GM19035 (cell line): ENCODE measurements around the gene GIMD1.
A peak's percentile ranks its signal among the peaks of the same experiment; 100 is the strongest.
"Not testable (repeated sequence)": the region's sequence is repeated elsewhere in the genome, so short reads cannot be mapped to it uniquely, and the experiment has no call there.

Source experiments
- ATAC-seq: cut with Tn5 transposase; IDR thresholded peaks from one replicate; pipeline ENCODE4 v1.9.1; 2021; ENCODE audit not compliant: unreplicated experiment

GIMD1 gene

DNA sequence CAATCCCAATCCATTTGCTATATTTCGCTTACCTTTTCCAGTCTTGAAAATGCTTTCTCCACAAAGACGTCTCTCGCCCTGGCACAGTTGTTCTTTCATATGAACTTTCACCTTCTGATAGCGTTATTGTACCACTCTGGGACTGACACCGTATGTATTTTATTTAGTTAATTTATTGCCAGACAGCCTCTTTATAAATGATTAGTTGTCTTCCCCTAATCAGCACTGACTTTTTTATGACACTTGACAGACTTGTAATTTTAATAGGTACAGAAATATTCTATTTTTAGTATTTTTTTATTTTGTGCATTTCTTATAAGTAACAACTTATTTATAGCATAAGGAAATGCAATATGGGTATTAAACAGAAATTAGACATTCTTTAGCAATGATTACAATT lies at the start of gene GIMD1:
Gene GIMD1, minus strand, starts transcription at position 101 of the 400 bp plus-strand sequence. CDS start 1,343 bp downstream, outside the sequence.
- no peak for ATAC-seq

DNA sequence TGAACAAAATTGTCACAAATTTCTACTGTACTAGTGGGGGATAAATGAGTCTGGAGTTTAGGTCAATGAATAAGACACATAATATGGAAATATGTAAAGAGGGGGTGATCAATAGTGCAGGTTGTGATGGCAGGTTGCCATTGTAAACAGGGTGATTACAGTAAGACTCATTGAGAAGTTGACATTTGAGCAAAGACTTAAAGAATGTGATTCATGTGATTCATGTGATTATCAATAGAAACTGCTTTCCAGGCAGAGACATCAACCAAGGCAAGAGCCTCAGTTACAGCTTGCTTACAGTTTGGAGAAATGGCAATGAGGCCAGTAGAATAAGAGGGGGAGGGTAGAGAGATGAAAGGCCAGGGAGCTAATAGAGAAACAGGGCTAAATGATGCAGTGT lies 45.8 kb upstream of the GIMD1 start:
- ATAC-seq, result no peak

DNA sequence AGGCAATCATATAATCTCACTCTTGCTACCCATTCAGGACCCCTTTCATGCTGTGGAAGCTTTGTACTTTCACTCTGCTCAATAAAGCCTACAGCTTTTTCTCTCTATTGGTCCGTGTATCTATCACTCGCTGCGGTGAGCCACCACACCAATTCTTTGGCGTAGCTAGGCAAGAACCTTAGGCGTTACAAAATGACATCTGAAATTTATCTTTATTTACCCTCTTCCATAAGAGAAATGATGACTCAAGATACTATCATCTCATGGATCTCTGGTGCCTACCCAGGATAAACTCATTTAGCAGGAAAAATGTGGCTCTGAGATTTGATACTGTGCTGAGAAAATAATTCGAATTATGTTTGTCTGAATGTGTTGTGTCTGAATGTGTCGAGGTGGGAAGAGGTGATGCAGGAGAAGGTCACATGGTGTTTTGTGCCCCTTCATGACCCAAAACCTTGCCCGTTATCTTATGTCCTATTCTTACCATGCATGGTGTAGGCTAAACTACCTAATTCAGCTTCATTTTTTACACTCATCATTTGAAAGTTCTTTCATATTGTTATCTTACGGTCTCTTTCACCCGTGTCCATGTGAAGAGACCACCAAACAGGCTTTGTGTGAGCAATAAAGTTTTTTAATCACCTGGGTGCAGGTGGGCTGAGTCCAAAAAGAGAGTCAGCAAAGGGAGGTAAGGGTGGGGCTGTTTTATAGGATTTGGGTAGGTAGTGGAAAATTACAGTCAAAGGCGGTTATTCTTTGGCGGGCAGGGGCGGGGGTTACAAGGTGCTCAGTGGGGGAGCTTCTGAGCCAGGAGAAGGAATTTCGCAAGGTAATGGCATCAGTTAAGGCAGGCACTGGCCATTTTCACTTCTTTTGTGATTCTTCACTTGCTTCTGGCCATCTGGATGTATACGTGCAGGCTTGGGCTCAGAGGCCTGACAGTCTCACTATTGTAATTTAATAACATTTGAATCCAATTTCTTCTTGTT lies 41.6 kb upstream of the GIMD1 start:
- no peak for ATAC-seq

DNA sequence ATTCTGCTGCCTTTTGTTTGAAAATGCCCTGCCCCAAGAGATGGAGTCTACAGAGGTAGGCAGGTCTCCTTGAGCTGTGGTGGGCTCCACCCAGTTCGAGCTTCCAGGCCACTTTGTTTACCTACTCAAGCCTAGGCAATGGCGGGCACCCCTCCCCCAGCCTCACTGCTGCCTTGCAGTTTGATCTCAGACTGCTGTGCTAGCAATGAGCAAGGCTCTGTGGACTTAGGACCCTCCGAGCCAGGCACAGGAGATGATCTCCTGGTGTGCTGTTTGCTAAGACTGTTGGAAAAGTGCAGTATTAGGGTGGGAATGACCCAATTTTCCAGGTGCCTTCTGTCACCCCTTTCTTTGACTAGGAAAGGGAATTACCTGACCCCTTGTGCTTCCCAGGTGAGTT lies 39.4 kb upstream of the GIMD1 start:
- ATAC-seq, result not testable (repeated sequence)

DNA sequence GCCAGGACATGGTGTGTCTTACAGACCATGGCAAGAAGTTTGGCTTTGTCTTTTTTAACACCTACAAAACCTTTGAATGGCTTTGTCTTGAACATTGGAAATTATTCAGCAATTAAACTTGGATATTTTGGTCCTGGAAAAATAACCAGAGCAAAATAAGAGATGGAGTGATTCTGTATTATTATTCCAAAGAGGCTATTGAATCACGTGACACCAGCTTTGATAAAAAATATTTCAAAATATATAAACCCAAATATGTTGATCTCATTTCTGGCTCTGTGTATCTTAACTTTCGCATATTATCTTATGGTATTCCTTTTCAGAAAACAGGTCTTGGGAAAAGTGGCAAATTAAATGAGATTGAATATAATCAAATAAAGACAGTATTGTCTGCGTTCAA lies 32.6 kb upstream of the GIMD1 start:
- no peak for ATAC-seq

DNA sequence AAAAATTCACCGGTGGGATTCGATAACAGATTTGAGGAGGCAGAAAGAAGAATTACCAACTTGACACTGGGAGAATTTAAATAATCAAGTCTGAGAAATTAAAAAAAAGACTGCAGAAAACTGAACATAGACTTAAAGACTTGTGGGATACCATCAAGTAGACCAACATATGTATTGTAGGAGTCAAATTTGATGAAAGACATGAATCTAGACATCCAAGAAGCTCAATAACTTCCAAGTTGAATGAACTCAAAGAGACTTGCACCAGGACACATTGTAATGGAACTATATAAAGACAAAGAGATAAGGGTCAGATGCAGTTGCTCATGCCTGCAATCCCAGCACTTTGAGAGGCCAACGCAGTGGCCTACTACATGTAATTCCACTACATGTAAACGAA lies 30.3 kb upstream of the GIMD1 start:
- ATAC-seq, result not testable (repeated sequence)

DNA sequence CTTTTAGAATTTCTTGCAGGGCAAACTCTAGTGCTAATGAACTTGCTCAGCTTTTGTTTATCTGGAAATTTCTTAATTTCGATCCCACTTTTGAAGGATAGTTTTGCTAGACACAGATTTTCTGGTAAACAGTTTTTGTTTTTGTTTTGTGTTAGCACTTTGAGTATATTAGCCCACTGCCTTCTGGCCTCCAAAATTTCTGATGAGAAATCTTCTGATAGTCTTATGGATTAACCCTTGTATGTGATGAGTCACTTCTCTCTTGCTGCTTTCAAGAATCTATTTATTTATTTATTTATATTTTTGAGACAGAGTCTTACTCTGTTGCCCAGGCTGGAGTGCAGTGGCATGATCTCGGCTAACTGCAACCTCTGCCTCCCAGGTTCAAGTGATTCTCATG lies 27.0 kb upstream of the GIMD1 start:
- ATAC-seq, result no peak

DNA sequence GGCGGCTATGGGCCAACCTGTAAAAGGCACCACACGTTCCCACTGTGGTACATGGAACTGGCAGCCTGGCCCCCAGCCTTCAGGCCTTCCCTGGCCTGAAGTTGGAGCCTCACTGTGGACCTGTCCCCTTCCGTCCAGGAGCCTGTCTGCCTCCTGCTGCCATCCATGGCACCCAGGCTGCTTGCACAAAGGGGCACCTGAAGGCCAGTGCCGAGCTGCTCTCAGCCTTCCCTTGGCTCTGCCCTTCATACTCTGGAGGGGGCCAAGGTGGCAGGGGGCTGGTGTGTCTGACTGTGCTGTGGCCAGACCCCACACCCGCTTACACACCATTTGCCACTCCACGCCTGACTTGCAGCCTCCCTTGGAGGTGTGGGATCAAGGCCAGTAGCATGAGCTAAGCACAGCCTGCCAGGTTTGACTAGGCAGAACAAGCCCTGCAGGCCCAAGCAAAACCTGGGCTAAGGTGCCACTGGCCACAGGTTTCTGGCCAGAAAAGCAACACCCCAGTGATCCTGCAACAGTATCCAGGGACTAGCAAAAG lies 17.3 kb upstream of the GIMD1 start:
- ATAC-seq, result no peak

DNA sequence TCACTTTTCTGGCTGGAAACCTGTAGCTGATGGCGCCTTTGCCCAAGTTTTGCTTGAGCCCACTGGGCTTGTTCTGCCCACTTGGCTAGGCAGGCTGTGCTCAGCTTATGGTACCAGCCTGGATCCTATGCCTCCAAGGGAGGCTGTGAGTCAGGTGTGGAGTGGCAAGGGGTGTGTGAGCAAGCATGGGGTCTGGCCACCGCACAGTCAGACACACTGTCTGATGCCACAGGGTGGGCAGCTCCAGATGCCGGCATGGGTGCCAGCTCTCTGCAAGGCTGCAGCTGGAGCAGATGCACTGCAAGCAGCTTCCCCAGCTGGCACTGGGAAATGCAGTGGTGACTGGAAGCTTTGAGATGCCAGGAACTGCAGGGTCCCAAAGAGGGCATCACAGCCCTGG lies 16.3 kb upstream of the GIMD1 start:
- no peak for ATAC-seq

DNA sequence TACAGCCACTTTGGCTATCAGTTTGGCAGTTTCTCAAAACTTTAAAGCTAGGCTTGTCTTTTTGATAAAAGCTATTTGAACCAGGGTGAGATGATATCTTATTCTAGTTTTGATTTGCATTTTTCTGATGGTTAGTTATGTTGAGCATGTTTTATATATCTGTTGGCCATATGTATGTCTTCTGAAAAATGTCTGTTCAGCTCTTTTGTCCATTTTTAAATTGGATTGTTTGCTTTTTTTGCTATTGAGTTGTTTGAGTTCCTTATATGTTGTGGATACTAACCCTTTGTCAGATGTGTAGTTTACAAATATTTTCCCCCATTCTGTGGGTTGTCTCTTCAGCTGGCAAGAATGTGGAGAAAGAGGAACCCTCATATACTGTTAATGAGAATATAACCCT lies 11.6 kb upstream of the GIMD1 start:
- ATAC-seq, result no peak

DNA sequence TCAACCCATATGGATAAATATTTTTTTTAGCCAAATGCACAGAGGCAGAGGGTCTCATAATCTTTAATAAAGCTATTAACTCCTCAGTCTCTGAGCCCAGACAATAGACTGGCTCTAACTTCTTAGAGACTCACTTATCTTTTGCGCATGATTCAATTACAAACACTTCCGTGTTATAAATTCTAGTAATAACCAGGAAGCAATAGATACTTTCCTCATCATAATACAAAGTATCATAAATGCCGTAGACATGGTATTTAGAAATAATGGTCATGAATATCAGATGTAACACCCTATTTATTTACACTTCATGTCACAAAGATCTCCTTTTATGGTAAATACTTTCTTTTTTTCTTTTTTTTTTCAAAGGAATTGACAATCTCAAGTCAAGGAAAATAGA lies 4.4 kb upstream of the GIMD1 start:
- no peak for ATAC-seq

DNA sequence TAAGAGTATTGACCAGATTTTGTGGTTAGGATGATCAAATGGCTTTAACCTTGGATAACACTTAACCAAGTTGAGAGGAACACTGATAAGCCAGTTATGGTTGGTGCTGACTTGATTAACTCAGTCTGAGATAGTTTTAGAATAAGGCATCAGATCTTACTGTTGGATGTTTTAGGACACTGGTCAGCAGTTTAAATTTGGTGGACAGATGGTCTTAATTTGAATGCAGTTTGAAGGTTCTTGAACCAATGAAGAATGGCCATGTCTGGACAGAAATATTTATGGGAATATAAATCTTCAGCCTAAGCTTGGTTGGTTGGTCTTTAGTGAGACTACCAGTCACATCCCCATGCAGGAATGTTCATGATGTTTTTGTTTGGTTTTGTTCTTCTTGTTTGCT lies 2.6 kb upstream of the GIMD1 start:
- no peak for ATAC-seq

DNA sequence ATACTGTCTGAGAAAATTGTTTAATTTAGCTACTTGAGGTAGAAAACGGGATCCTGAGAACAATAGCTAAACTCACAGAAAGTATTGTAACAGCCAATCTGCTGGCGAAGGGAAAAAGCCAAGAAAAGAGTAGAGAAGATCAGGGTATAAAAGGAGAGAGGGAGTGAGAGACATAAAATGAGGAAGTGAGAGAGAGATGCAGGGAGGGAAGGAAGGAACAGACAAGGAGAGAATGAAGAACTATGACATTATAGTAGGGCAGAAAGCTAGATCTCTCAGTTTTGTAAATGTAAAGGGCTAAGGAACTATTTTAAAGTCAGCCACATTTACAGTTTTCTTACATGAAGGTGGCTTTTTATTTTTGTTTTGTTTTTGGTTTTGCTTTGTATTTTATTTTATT lies 1.6 kb upstream of the GIMD1 start:
- no peak for ATAC-seq

DNA sequence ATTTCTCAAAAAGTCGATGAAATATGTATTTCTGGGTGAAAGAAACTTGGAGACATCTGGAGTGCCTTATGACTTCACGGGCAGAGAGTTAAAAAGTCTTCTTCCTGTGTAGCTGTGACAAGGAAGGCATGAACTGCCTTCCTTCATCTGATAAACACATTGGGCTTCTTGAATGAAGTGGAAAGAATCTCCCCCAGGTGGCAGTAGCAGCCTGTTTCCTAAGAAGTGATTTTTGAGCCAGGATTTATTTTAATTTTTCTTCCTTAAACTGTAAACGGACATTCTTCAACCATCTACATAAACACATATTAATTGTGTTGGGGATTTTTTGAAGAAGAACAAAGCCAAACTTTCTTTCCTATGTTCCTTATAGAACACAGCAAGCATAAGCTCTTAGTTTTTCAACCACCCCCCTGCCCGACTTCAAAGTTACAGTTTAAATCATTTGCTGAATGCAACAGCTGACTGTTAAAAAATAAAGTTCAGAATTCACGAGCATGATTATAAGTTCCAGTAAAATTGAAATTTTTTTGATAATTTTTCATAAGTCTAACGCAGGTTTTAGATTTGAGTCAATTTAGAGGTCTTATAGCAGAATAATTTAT lies 980 bp upstream of the GIMD1 start:
- peak; percentile 69 for ATAC-seq

DNA sequence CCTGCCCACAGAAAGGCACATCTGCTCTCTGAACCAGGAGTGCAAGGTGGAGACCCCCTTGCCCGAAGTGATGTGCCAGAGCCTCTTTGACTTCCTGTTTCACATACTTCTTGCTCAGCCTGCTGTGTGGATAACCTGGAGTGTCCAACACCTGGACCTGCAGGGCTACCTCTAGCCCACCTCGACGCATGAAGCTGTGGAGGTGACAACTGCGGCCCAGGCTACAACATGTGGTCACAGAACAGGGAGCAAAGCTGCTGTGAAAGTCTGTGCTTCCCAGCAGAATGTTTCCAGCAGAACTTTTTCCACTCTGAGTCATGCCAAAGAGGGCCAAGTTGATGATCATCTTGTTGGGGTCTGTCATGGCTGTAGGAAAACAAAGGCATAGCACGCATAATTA lies 1.5 kb downstream of the GIMD1 start:
- ATAC-seq, result no peak

DNA sequence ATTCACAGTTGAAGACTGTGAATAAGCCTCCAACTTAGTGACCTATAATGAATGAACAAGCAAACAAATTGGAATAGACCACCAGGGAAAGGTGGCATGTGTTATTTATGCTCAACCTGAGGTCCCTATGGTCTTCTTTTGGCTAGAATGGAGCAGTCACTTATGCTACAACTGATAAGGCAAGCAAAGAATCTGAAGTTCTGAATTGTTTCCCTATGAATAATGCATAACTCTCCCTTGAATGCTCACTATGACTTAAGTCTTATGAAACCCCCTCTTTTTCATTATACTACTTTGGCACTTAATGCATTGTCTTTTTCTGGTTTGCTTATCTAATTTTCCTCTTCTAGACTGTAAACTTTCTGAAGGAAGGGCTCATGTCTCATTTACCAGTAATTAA lies 2.6 kb downstream of the GIMD1 start:
- no peak for ATAC-seq

DNA sequence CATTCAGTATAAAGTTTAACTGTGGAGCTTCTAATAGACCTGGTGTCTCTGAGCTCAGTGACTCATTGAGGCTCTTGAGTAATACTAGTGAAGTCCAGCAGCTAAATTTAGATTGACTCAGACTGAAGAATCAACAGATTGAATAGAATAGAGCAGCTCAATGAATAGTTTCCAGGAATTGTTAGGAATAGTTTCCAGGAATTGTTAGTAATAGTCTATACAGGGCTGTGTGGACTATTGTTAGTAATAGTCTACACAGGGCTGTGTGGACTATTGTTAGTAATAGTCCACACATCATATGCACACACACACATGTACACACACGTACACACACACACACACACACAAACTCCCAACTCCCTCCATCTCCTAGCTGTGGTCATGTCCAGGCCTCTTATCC lies 3.0 kb downstream of the GIMD1 start:
- ATAC-seq, result no peak

DNA sequence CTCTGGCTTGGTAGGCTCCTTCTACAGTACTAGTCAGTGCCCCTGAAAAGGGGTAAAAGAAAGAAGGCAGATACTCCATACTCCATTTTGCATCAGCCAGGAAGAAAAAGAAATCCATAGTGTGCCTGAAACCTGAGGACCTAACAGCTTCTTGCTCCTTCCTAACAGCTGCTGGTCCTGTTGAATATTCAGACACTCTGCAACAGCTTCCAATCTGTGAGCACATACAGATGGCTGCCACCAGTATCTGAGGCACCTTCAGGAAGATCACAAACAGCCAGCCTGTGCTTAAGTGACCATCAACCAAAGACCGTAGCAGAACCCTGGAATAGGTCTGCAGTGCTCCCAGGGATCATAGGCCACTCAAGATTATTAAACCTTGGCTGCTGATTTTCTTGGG lies 4.3 kb downstream of the GIMD1 start:
- no peak for ATAC-seq

DNA sequence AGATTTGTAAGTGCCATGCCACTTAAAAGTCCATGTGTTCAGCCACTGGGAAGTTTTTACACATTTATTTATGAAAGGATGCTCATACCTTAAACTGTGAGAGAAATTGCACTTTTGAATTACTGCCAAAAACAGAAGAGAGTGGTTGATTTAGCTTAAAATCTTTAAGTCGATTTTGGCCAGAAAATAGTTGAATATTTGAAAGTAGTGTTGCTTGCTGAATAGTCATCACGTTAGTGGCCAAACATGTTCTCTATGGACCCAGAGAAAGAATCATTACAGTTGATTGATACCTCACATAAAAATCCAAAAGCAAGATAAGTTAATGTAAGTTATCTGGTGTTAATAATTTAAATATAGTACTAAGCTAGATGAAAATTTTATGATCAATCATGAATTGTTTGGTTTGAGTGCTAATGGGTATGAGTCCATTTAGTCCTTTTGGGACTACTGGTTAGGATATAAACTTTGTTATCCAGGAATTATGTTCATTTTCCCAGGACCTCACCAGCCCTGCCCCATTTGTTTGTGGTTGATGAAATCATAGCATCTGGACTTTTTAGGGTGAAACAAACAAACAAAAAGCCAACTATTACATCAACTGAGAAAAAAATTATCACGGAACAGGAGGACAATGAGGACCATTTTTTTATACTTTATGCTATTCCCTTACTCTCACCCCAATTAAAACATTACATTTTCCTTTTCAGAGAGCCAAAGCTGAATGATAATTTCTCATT lies 6.3 kb downstream of the GIMD1 start:
- ATAC-seq, result no peak

DNA sequence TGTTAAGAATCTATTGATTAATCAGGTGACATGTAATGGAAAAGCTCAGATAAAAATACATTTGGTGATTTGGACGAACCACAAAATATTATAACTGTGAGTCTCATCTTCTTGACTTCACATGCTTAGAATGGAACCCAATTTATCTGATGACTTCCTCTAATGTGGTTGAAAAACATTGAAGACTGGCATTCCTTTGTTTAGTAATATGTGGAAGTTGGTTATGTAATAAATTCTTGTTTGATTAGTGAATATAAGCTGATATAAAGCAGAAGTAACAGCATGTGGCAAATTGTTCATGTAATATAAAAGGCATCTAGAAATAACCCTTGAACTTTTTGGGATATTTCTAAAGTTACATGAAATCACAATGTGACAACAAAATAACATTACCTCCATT lies 9.7 kb downstream of the GIMD1 start:
- ATAC-seq, result no peak

DNA sequence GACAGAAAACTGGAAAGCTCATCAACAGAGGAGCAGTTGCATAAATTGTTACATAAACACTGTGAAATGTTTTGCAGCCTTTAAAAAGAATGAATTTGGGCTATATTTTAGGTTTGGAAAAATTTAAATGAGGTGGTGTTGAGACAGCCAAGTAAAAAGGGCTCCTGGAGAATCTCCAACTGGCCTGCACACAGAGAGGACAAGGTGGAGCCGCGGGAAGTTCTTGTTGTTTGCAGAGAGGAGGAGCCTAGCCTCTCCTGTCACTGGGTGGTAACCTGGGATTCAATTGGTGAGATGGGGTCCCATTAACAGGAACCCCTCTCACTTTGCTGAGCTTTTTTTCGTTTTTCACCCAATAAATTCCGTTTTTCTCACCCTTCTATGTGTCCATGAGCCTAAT lies 13.4 kb downstream of the GIMD1 start:
- no peak for ATAC-seq
